Mucosa of descending colon (tissue), 3 donors: ENCODE results near the gene CLIP4. TPM values are rescaled to one million over a fixed set of nuclear protein-coding genes. Genes with fewer than 3 reads are reported as not detected.

ENCODE experiments used
- ATAC-seq: fragments of 200-7000 bp; cut with Tn5 transposase; one replicate; pipeline ENCODE4 v1.9.1; 2020; ENCODE audit warnings: mild to moderate bottlenecking, moderate library complexity
- DNase-seq, 3 donors: peaks; one replicate each; pipeline ENCODE4 v3.0.0-alpha.2; 2020
- H3K36me3 ChIP-seq: fragments of 200-600 bp; one replicate; pipeline ENCODE4 v1.8.0; 2021; ENCODE audit warnings: low read depth, mild to moderate bottlenecking
- H3K4me1 ChIP-seq: fragments of 200-600 bp; one replicate; pipeline ENCODE4 v1.8.0; 2021; ENCODE audit warnings: low read depth, mild to moderate bottlenecking
- H3K4me3 ChIP-seq: fragments of 200-600 bp; one replicate; pipeline ENCODE4 v1.8.0; 2021; ENCODE audit warnings: mild to moderate bottlenecking
- H3K9me3 ChIP-seq: fragments of 200-600 bp; one replicate; pipeline ENCODE4 v1.8.0; 2021; ENCODE audit warnings: mild to moderate bottlenecking
- CTCF ChIP-seq: fragments of 200-600 bp; IDR thresholded peaks from one replicate; pipeline ENCODE4 v1.8.0; 2022; ENCODE audit warnings: antibody characterized with exemption, mild to moderate bottlenecking
- intact Hi-C, 2 donors: fragments of 100-400 bp; cut with DNase I in 1 of 2; cut with micrococcal nuclease in 1 of 2; formaldehyde crosslinking; loops; one replicate each; pipeline versions ENCODE4 v1.11.0 to v1.11.1; 2022; cut with DNase I, micrococcal nuclease
- total RNA-seq, 3 donors: library from RNA; stranded (reverse); fragmentation: NEBNext Ultra II Directional in 2 of 3; extraction: Animal tissue kit (Norgen Biotek cat#: 25700) in 2 of 3; gene quantifications; one replicate each; pipeline versions ENCODE4 v1.2.1 to v1.2.4, GENCODE V29; 2021 to 2023
- donor health status: DM: no; HTN: no; CAD: no; lungs with moderate emphysema.
- donor health status: DM: no; HTN: no; CAD: no.
- donor health status: DM: no; HTN: yes; CAD: no.

Gene CLIP4
- total RNA-seq, 3 donors from 2014 or later, result 2.6 to 48.1 (median 8.3) TPM

- TF ChIP-seq CTCF, result no peak
- H3K9me3 ChIP-seq, result no peaks in the 10 kb centered on the region
- intact Hi-C loops, result no loop called here
- no peaks in the 10 kb centered on the region for H3K36me3 ChIP-seq
- H3K4me3 ChIP-seq, result no peak overlapping the region
- H3K4me1 ChIP-seq, result no peaks in the 10 kb centered on the region
- ATAC-seq (no peak), DNase-seq (no peak)
Observed at GRCh38 chr2:29096969-29097368, 18.2 kb upstream of the CLIP4 start.

DNA sequence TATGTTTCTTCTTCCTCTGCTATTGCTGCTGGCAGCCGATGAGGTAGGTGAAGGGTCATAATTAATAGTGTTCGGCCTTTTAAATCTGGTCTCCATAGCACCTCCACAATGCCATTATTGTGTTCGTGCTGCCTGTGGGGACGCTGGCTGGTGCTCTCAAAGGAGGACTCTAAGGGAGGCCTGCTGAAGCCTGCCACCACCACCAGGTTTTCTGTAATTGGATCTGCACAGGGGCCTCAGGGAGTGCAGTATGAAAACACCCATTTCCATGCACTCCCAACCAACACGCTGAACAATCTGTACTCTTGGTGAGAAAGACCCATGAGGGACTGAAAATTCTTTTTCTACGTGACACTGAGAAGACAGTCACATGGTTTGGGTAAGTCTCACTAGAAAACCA lies 17.6 kb upstream of the CLIP4 start:
- Histone ChIP-seq H3K36me3 (no peaks in the 10 kb centered on the region), H3K4me3 (no peak overlapping the region), H3K4me1 (no peaks in the 10 kb centered on the region), H3K9me3 (no peaks in the 10 kb centered on the region)
- intact Hi-C loops, result no loop called here
- DNase-seq (no peak), ATAC-seq (no peak)
- TF ChIP-seq CTCF, result no peak

DNA sequence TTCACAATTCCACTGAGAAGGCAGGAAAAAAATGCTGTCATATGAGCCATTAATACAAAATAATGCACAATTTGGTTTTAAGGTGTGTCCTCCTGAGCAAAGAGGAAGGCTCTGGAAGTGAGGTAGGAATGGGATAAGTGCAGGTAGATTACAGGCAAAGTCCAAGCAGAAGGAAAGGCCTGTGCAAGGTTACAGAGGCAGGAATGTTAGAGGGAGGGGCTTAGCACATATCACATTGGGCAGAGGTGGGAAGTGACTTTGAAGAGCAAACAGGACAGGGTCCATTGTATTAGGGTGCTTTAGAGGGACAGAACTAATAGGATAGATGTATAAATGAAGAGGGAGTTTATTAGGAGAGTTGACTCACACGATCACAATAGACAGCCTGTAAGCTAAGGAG lies 14.7 kb upstream of the CLIP4 start:
- H3K4me1 ChIP-seq, result no peaks in the 10 kb centered on the region
- TF ChIP-seq CTCF, result no peak
- H3K9me3 ChIP-seq, result no peaks in the 10 kb centered on the region
- no peak overlapping the region for H3K4me3 ChIP-seq
- no peaks in the 10 kb centered on the region for H3K36me3 ChIP-seq
- ATAC-seq, result no peak
- intact Hi-C loops, result no loop called here
- DNase-seq, result no peak

- Histone ChIP-seq H3K36me3 (no peaks in the 10 kb centered on the region), H3K4me1 (no peaks in the 10 kb centered on the region), H3K9me3 (no peaks in the 10 kb centered on the region), H3K4me3 (no peak overlapping the region)
- intact Hi-C loops, result no loop called here
- no peak for TF ChIP-seq CTCF
- DNase-seq (no peak), ATAC-seq (no peak)
Observed at GRCh38 chr2:29104688-29105087, 10.5 kb upstream of the CLIP4 start.

GRCh38 chr2:29105375-29105774 lies 9.8 kb upstream of the CLIP4 start:
- intact Hi-C loops, result no loop called here
- no peaks in the 10 kb centered on the region for H3K4me1 ChIP-seq
- ATAC-seq (no peak), DNase-seq (no peak)
- TF ChIP-seq CTCF, result no peak
- no peaks in the 10 kb centered on the region for H3K9me3 ChIP-seq
- H3K4me3 ChIP-seq, result no peak overlapping the region
- H3K36me3 ChIP-seq, result no peaks in the 10 kb centered on the region

DNA sequence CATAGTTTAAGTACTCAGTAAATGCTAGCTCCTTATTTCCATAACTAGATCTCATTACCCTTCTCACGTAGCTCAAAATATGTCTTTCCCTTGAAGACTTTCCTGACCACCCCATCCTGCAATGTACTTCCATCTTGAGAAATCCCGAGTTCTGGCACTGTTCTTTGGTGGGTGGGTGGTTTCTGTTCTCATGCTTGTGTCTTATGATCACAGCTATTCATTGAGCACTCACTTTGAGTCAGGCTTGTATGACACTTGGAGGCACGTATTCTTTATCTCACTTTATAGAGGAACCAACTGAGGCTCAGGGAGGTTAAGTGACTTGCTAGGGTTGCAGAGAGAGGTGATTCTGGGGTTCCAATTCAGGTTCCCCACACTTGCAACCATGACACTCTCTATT lies 9.0 kb upstream of the CLIP4 start:
- no peak overlapping the region for H3K4me3 ChIP-seq
- no peaks in the 10 kb centered on the region for H3K36me3 ChIP-seq
- H3K4me1 ChIP-seq, result no peaks in the 10 kb centered on the region
- ATAC-seq, result no peak
- TF ChIP-seq CTCF, result no peak
- H3K9me3 ChIP-seq, result no peaks in the 10 kb centered on the region
- intact Hi-C loops, result no loop called here
- DNase-seq, result no peak
